ACHN (cell line): ENCODE measurements around the gene DTD1.
A peak's percentile ranks its signal among the peaks of the same experiment; 100 is the strongest.

ENCODE experiments used
- DNase-seq: peaks from one replicate; pipeline ENCODE4 v3.0.0-alpha.2; 2015
- in situ Hi-C: cut with HindIII; loops from 2 replicates; pipeline ENCODE4 v1.10.0; 2017; ENCODE audit warnings: low sequenced_read_pairs, low pct_ligation_motif_present, low pct_unique_long_range_greater_than_20kb

The DTD1 gene

GRCh38 chr20:18587665-18588573, at the start of gene DTD1:
Gene DTD1, plus strand, starts transcription at chr20:18588054. Its CDS starts 19 bp downstream, at chr20:18588073.
- DNase-seq = peak; percentile 90
- in situ Hi-C loops = no loop called here

- in situ Hi-C loops = no loop called here
- DNase-seq = peak; percentile 92
Observed at GRCh38 chr20:18541741-18542140, 46.1 kb upstream of the DTD1 start.

- DNase-seq = no peak
- in situ Hi-C loops = no loop called here
Observed at GRCh38 chr20:18543216-18543615, 44.6 kb upstream of the DTD1 start.

- in situ Hi-C loops = no loop called here
- DNase-seq = no peak
Observed at GRCh38 chr20:18543932-18544331, 43.9 kb upstream of the DTD1 start.

- no peak for DNase-seq
- in situ Hi-C loops = no loop called here
Observed at GRCh38 chr20:18545566-18545965, 42.3 kb upstream of the DTD1 start.

- DNase-seq = no peak
- in situ Hi-C loops = no loop called here
Observed at GRCh38 chr20:18548465-18548864, 39.4 kb upstream of the DTD1 start.

- in situ Hi-C loops = no loop called here
- no peak for DNase-seq
Observed at GRCh38 chr20:18553746-18554145, 34.1 kb upstream of the DTD1 start.

- peak; percentile 89 for DNase-seq
- in situ Hi-C loops = no loop called here
Observed at GRCh38 chr20:18566892-18567738, 20.7 kb upstream of the DTD1 start, which contains the start of gene SMIM26. Gene SMIM26, plus strand, starts transcription at chr20:18567432. Its CDS starts 47 bp downstream, at chr20:18567479.

GRCh38 chr20:18567739-18568091, 20.1 kb upstream of the DTD1 start:
- in situ Hi-C loops = no loop called here
- peak; percentile 9 for DNase-seq

- no peak for DNase-seq
- in situ Hi-C loops = no loop called here
Observed at GRCh38 chr20:18571009-18571408, 16.8 kb upstream of the DTD1 start.

GRCh38 chr20:18571578-18571977, 16.3 kb upstream of the DTD1 start:
- no peak for DNase-seq
- in situ Hi-C loops = no loop called here

- in situ Hi-C loops = no loop called here
- no peak for DNase-seq
Observed at GRCh38 chr20:18577942-18578341, 9.9 kb upstream of the DTD1 start.

- in situ Hi-C loops = no loop called here
- DNase-seq = no peak
Observed at GRCh38 chr20:18578581-18578980, 9.3 kb upstream of the DTD1 start.

GRCh38 chr20:18580012-18580411, 7.8 kb upstream of the DTD1 start:
- in situ Hi-C loops = no loop called here
- no peak for DNase-seq

GRCh38 chr20:18585134-18585533, 2.7 kb upstream of the DTD1 start:
- in situ Hi-C loops = no loop called here
- peak; percentile 95 for DNase-seq

GRCh38 chr20:18588574-18588933, 700 bp downstream of the DTD1 start:
- DNase-seq = no peak

GRCh38 chr20:18589941-18590674, 2.3 kb downstream of the DTD1 start:
- in situ Hi-C loops = no loop called here
- DNase-seq = no peak

More at GRCh38 chr20:18588574-18588933, 700 bp downstream of the DTD1 start:
- in situ Hi-C loops = no loop called here

GRCh38 chr20:18596270-18596669, 8.4 kb downstream of the DTD1 start:
- no peak for DNase-seq
- in situ Hi-C loops = no loop called here

GRCh38 chr20:18609741-18610140, 21.9 kb downstream of the DTD1 start:
- no peak for DNase-seq
- in situ Hi-C loops = no loop called here
